HG02623 (cell line): Measurements from ENCODE around the gene TTC22.

Experiments used
- ATAC-seq: cut with Tn5 transposase; IDR thresholded peaks from one replicate; pipeline ENCODE4 v1.9.1; 2021; ENCODE audit warnings: moderate library complexity; ENCODE audit not compliant: unreplicated experiment

Gene TTC22

DNA sequence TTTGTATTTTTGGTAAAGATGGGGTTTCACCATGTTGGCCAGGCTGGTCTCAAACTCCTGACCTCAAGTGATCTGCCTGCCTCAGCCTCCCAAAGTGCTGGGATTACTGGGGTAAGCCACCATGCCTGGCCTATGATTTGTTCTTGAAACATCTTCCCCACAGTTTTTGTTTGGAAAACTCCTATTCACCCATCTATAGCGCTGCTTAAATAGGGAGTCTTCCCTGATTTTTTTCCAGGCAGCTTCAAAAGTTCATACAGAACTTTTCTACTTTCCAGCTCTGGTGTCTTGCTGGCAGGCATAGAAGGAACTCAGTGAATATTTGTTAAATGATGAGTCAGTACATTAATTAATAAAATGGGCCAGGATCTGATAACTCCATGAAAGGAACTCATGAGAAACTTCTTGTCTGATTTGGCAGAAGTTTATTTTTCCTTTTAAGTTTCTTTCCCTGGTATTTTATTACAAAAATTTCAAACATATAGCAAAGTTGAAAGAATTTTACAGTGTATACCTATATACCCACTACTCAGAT is 33.0 kb upstream of the TTC22 start:
- no peak for ATAC-seq

DNA sequence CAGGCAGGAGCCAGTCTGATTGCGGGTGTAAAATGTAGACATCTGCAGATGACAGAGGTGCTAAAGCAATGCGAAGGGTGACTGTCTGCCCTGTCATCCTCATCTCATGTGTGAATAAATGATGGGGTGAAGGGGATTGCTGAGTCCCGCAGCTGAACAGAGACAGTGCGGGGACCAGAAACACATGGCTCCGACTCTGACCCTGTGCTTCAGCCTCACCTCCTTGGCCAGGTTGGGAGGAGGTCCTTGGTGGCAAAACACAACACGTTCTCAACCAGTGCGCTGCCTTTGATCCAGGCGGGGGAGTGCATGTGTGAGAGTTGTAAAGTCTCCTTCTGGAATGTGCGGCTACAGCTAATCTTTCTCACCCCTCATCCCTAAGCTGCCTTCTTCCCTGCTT is 32.0 kb upstream of the TTC22 start:
- ATAC-seq, result no peak

DNA sequence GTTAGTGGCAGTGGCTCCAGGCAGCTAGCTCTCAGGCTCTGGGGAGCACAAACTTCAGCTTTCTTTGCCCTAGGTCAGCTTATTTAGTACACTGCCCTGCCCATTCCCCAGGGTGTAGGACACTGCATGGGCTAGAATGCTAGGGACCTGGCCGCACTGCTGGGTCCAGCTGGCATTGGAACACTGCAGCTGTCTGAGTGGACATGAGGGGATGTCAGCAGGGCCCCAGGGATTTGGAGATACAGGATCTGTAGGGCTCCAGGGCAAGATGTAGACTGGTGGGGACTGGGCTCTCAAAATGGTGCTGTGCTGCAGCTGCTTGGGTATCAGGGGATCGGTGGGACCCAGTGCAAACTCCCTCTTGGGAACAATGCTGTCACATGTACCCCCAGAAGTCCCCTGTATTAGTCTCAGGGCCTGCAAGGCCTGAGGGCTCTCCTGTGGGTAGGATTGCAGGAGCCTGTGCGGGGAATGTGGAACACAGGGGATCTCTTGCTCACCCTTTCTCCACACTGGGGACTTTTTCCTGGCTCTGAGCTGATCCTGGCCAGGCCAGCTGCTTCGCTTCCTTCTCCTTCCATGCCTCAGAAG is 25.2 kb upstream of the TTC22 start:
- ATAC-seq, result no peak

DNA sequence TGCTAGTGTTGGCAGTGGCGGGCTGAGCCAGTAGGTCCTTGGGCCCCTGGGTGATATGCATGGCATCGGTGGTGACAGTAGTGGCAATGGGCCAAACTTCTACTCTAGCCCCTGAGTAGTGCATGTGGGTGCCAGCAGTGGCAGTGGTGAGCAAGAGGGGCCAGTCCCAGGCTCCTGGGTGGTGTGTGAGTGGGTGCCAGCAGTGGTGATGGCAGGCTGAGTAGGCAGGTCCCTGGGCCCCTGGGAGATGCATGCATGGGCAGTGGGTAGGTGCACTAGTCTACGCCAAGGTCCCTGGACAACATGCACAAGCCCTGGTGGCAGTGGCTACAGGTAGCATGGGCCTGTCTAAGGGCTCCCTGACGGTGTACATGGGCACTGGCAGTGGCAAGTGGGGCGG is 24.6 kb upstream of the TTC22 start:
- ATAC-seq, result no peak

DNA sequence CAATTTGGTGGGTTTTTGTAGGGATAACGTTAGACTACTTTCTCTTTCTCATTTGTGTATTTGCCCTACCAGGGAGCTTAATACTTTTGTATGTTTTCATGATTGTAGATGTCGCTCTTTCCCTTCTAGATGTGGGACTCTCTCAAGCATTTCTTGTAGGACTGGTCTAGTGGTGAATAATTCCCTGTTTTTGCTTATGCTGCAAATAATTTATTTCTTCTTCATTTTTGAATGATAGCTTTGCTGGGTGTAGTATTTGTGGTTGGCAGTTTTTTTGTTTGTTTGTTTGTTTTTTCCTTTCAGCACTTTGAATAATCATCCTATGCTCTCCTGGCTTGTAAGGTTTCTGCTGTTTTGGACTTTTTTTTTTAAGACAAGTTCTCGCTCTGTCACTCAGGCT is 22.5 kb upstream of the TTC22 start:
- no peak for ATAC-seq

DNA sequence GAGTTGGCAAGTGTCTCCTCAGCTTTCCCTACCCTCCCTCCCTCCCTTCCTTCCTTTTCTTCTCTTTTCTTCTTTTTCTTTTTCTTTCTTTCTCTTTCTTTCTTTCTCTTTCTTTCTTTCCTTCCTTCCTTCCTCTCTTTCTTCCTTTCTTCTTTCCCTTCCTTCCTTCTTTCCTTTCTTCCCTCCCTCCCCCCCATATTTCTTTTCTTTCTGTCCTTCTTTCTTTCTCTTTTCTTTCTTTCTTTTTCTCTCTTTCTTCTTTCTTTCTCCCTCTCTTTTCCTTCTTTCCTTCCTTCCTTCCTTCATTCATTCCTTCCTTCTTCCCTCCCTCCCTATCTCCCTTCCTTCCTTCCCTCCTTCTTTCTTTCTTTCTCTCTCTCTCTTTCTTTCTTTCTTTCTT is 18.6 kb upstream of the TTC22 start:
- no peak for ATAC-seq

DNA sequence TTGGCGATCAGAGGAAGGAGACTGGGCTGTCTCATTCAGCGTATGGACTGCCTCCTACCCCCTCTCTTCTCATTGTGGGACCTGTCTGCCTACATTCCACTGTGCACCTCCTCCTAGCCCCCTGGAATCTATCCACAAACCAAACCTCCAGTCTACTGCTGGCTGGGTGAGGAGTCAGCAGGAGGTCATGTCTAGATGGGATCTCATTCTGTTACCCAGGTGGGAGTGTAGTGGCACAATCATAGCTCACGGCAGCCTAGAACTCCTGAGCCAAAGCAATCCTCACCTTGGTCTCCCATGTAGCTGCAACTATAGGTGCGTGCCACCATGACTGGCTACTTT is 18.0 kb upstream of the TTC22 start:
- no peak for ATAC-seq

DNA sequence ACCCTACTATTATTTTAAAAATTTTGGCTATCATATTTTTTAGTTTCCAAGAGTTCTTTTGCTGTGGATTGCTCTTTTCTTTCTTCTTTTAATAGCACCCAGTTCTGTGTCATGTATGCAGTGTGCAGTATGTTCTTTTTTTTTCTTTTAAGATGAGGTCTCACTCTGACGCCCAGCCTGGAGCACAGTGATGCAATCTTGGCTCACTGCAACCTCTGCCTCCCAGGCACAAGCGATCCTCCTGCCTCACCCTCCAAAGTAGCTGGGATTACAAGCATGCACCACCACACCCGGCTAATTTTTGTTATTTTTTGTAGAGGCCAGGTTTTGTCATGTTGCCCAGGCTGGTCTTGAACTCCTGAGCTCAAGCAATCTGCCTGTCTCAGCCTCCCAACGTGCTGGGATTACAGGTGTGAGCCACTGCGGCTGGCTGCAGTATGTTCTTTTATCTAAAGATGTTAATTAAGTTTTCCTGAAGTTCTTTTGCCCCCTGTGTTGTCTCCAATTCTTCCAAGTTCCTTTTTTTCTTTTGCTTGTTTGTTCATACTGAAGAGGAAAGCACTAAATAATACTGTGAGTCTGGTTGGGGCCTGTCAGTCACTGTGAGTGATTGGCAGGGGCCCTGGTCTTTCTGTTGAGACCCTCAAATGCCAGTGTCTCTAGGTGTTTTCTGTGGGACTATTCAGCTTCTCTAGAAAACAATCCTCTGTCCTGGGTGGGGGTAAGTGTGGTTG is 17.5 kb upstream of the TTC22 start:
- no peak for ATAC-seq

DNA sequence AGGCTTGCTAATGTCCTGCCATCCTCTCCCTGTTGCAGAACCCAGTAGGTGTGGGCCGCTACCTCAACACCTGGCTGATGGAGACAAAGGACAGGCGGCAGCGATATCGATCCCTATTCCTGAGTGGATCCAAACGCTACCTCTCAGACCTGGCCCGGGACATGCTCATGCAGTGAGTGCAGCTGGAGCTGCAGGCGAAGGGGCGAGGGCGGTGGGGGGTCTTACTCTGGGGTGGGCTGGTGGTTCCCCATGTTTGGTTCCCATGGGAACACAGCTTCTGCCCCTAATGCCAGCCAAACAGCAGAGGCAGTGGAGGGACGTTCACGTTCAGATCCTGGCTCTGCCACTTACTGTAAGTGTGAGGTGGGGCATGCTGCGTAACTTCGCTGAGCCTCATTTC is 15.8 kb upstream of the TTC22 start:
- ATAC-seq, result no peak

DNA sequence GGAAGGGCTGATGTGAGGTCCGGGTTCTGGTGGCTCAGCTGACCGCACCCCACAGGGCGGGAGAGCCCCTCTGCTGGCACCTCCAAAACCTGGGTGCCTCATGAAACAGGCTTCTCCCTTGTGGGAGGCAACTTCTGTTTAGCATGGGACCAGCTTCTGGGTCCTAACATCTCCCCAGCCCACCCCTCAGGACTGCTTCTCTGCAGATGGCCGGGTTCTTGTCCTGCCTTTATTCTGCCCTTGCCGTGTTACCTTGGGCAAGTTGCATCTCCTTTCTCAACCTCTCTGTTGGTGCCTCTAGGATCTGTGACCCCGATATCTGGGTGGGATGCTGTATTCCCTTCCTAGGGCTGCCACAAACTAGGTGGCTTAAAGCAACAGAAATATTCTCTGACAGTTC is 15.0 kb upstream of the TTC22 start:
- ATAC-seq, result no peak

DNA sequence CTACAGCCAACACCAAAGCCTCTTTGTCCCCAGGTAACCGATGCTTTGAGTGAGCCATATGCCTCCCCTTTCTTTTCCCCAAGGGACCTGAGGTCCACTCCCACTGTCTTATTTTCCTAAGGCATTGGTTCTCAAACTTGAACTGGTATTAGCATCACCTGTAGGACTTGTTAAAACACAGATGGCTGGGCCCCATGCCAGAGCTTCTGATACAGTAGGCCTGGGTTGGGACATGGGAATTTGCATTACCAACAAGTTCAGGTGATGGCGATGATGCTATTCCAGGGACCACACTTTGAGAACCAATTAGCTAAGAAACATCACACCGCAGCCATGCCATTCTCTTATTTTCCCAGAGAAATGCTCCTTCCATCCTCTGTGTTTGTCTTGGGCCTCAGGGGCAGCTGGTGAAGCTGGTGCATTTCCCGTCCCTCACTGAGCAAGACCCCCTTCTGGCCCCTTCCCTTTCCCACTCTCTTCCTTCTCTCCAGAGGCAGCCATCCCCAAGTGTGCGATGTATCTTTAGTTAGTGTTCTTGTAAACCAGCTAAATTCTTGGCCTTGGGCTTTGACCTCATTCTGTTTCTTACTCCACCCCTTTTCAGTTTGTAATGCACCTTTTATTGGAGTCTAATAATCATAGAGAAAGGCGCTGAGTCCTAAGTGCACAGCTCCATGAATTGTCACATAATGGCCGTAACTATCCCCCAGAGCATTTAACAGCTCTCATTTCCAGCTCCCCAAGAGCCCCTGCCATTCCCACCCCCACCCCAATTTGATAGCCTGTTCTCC is 14.2 kb upstream of the TTC22 start:
- no peak for ATAC-seq

DNA sequence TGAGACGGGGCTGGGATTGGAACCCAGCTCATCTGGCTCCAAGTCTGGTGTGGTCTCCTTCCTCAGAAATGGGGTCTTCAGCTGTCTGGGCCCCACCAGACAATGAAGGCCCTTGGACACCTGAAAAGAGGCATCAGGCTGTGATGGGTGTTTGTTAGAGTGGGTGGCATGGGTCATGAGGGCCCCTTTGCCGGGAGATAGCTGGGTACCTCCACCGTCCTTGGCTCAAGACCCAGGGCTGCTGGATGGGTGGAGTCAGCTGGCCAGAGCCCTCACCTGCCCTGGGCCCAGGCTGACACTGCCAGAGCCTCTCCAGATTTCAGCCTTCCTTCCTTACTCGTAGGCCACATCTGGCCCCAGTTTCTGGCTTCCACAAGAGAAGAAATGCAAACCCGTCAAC is 13.4 kb upstream of the TTC22 start:
- ATAC-seq, result no peak

DNA sequence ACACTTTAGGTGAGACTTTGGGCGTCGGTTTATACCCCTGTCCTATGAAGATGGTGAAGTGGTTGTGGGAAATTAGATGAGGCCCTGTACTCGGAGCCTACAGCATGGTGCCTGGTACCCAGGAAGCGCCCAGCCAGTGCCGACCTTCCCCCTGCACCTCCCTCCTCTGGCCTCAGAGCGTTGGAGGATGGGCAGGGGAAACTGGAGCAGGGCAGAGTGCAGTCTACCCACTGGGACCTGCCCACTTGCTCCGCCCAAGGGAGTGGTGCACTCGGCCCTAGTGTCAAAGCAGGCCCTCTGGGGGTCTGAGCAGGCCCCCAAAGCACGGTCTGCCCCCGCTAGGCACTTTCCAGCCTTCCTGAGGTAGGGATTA is 13.0 kb upstream of the TTC22 start:
- ATAC-seq, result no peak

DNA sequence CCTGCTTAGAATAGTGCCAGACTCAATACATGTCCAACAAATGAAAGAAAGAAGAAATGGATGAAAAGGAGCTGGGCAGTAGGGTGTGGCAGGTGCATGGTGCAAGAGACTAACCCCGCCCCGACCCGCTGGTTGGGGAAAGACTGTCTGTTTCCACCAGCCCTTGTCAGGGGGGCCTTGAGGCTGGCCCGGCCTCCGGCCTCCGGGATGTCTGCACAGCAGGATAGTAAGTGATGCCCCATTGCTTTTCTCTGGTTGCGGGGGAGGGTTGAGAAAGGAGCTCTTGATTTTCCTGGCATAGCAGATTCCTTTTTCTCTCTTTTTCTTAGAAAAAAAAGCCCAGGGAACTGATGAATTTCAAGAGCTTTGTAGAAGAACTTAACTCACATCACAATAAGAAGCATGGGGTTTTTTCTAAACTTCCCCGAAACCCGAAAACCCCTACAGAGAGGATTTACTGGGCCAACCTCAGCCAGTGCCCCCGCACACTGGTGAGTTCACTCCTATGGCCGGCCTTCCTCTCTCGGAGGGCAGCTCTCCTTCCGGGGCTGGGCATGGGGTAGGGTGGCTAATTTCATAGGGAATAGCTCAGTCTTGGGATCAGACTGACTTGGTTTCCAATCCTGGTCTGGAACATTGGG is 12.5 kb upstream of the TTC22 start:
- ATAC-seq, result no peak

DNA sequence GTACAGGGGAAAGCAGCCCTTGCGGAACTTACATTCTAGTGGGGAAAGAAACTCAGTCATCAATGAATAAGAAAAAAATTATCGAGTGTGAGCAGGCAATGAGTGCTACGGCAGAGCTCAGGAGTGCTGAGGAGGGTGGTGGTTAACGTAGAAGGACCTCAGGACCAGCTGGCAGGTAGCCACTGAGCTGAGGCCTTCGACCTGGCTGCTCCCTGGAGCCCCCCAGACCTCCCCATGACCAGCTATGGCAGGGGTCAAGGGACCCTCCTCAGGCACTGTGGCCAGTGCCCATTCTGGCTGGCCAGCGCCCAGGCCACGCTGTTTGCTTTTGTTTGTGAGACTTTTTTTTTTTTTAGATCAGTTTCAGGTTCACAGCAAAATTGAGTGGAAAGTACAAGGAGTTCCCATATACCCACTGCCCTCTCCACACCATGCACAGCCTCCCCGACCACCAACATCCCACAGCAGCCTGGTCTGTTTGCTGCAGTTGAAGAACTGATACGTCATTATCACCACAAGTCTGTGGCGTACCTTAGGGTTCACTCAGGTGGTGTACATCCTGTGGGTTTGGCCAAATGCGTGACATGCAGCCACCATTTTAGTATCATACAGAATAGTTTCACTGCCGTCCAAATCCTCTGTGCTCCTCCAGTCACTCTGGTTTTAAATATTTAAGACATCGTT is 11.8 kb upstream of the TTC22 start:
- ATAC-seq, result no peak

DNA sequence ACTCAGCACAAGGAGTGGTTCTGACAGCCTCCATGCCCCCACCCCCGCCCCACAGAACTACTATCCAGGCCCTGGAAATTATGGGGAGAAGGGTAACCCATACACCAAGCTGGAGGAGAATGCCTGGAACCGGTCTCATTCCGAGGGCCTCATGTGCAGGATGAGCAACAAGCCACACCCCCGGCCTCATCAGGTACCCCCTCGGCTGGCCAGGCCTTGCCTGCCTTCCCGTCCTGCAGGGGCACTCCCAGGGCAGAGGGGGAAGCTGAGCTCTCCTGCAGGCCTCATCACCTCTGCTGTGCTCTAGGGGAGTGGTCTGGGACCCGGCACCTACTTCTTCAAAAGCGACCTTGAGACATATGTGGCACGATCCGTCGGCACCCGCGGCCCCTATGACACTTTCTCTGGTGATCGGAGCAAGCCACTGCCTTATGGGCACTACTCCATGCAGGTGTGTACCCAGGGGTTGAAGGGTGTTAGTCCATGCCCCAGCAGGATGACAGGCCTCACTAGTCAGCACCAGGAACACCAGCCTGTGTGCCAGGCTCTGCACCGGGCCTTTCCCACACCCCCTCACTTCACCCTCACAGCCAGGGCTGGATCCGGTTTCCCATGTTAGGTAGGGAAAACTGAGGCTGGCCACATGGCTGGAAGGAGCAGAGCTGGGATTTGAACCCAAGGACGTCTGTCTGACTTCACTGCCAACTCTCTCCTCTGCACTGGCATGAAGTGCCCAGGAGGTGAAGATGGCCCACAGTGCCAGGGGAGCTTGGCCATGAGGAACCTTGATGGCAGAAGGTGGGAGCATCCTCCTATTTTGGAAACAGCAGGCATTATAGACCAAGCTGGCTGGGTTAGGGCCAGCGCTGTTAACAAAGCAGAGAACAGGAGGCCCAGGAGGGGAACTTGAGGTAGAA is 10.9 kb upstream of the TTC22 start:
- no peak for ATAC-seq

DNA sequence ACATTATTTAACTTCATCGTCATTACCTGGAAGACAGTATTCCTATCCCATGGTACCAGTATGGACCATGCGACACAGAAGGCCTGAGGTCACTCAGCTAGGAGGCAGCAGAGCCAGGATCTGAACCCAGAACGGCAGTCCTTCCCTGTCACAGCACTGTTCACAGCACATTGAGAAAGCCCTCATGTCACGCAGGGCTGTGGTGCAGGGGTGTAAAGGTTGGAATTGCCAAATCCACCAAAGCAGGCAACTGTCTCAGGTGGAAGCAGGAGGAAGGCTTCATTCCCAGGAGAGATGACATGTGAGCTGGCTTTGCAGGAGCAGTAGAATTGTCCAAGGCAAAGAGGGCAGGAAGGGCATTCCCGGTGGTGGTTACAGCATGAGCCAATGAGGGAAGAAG is 9.9 kb upstream of the TTC22 start:
- no peak for ATAC-seq

DNA sequence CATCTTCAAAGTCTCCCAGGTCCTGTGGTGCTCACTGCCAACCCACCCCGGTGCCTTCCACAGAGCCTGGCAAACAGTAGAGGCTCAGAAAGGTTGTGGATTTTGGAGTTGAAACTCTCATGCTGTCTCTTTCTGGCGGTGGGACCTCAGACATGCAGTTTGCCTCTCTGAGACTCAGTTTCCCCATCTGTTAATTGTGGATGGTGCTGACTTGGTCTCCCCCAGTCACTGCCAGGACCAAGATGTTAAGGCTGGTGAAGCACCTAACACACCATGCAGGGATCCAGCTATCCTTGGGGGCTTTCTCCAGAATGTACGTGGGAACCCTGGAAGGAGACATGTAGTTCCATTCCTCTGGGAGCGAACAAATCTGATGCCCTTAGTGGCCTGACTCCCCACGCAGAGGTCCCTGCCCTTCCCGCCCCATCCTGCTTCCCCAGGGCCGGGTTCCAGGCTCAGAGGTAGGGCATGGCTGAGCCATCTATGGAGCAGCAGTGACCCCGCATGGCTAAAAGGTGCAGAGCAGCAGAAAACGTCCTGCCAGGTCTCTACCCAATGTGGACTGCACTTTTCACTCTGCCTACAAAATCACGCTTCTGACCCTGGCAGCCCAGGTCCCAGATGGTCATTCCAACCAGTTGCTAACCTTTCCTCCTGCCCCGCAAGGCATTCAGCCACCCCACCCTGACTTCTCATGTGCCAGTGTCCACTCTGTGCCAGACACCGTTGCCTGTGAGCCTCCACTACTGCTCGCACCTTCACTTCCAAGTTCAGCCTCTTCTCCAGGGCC is 9.2 kb upstream of the TTC22 start:
- ATAC-seq, result peak; percentile 59

DNA sequence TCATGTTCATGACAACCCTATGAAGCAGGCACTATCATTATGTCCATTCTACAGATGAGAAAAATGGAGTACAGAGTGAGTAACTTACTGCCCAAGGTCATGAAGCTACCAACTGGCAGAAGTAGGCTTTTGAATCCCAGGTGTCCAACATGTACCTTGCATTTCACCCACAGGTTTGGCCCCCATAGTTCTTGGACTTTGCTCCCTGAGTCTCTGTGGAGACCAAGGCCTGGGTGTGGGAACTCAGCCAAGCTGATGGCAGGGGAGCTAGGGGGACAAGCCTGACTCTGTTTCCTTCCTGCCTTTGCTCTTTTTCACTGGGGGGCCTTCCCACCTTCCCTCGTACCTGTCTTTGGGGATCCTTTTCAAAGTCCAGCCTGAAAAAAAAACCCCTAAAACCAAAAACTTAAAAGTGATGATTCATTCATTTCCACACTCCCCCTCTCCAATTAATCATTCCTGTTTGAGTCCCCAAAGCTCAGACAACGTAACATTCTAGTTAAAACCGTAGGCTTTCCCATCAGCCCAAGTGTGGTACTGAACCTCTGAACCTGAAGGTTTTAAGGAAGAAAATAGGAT is 8.5 kb upstream of the TTC22 start:
- ATAC-seq, result no peak
